Umbilical cord (tissue), 2 donors: ENCODE results near the gene SUOX. TPM values are rescaled to one million over a fixed set of nuclear protein-coding genes. Genes with fewer than 3 reads are reported as not detected.
"Not testable (repeated sequence)": the region's sequence is repeated elsewhere in the genome, so short reads cannot be mapped to it uniquely, and the experiment has no call there.

ENCODE experiments used
- DNase-seq: peaks from one replicate; pipeline ENCODE4 v3.0.0-alpha.2; 2015; ENCODE audit warnings: low spot score
- total RNA-seq: library from RNA; depleted of rRNA; stranded (reverse); fragments of >200 nt; gene quantifications from one replicate; pipeline ENCODE4 v1.2.3, GENCODE V29; 2014; ENCODE audit warnings: low replicate concordance; ENCODE audit not compliant: insufficient read depth

SUOX gene
- total RNA-seq, 1 donor from 2014 or later, result 43.8 TPM

DNA sequence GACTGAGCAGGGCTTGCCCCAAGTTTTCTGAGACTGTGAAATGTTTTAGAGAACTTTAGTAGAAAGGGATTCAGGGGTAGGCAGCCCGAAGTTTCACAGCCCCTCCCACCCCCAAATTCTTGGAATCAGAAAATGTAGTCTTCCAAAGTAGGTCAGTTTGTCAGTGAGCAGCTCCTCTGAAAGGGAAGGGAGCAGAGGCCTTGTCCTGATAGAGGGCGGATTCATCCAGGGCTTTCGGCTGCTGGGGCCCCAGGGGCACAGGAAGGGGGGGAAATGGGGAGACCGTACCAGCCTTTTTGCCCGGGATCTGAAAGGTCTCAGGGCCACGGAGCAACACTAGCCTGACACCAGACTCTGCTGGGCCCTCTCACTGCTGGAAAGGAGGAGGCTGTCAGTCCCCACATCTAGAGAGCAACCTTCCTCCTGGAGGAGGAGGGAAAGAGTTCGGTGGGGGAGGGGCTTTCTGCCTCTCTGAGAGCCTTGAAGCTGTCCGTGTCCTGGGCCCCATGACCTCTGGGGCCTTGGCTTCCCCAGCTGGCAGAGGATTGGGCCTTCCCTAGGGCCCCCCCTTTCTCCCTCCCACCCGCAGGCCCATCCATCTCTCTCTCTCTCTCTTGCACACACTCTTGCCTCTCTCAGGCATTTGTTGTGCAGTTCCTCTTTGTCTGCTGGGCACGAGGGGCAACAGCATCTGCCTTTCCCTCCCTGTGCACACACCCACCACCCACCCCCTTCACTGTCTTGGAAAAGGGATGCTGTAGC is 23.5 kb downstream of the SUOX start, which contains the start of gene IKZF4:
Gene IKZF4 (plus strand): TSS at position 621 of the 762 bp plus-strand sequence. CDS start 451 bp downstream, outside the sequence.
- peak; percentile 97 for DNase-seq

DNA sequence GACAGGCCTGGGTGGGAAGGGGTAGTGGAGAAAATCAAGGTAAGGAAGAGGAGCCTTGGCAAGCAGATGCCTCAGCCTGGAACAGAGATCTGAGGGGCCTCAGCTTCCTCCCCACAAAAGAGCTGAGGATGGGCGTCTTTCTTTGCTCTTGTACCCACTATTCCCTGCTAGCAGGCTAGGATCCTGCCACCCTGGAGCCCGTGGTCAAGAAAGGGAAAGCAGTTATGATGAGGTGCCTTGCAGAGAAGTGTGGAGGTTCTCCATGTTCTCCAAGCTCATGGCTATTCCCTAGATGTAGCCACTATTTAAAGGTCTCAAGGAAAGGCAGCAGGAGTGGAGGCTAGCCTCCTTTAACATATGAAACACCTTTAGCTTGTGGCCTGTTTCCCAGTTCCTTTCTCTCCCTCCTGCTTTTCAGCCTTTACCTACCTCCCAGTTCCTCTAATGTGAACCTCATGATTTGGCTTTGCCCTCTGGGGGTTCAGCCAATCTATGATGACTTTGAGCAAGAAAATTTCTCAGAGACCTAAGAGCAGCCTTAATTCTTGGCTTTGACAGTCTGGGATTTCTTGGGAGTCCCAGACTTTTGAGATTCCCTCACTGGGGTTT is 24.9 kb downstream of the SUOX start:
- DNase-seq, result peak; percentile 30

DNA sequence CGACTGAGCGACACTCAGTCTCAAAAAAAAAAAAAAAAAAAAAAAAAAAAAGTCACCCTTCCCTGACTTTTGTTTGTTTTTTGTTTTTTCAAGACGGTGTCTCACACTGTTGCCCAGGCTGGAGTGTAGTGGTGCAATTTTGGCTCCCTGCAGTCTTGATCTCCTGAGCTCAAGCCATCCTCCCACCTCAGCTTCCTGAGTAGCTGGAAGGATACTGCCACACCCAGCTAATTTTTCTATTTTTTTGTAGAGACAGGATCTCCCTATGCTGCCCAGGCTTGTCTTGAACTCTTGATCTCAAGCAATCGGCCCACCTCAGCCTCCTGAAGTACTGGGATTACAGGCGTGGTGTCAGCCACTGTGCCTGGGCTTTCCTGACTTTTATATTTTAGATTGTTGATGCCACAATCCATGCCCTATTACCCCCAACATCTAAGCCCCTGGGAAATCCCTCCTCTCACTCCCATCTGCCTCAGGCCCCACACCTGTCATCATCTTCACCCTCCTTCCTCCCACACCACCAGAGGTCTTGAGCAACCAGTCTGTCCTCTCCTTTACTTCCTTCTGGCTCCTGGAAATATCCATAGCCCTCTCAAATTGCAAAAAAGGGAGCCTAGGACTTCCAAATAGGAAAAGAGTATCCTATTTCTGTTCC is 31.6 kb downstream of the SUOX start:
- no peak for DNase-seq

DNA sequence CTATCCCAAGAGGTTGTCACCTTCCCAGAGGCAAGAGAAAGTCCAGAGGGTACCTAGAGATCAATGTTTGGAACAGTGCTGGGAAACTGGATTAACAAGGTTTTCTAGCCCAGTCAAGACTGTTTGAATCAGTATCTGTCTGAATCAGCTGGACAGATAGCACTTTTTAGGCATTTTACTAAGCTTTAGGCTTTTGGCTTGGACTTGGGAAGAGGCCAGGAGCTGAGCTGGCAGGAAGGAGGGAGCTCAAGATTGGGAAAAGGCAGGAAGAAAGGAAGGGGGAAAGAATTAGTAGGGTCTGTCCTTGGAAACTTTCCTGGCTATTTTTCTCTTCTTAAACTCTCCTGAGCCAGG is 32.1 kb downstream of the SUOX start:
- peak; percentile 93 for DNase-seq

DNA sequence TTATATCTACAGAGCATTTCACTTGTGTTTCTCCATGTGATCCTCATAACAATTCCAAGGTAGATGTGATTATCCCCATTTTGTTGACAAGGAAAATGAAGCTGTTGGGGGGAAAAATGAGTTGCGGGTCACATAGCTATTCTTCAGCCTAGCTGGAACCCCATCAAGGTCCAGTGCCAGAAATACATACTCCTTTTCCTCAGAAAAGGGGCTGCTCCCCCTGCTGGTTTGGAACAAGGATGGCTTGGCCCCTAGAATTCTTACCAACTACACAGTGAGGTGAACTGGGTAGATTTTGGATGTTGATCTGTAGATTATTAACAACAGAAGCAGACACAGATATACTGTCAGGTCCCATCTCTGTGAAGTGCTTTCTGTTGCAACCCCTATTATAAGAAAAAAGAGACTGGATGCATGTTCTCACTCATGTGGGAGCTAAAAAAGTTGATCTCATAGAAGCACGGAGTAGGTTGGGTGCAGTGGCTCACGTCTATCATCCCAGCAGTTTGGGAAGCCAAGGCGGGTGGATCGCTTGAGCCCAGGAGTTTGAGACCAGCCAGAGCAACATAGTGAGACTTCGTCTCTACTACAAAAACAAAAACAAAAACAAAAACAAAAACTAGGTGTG is 32.7 kb downstream of the SUOX start:
- peak; percentile 73 for DNase-seq

DNA sequence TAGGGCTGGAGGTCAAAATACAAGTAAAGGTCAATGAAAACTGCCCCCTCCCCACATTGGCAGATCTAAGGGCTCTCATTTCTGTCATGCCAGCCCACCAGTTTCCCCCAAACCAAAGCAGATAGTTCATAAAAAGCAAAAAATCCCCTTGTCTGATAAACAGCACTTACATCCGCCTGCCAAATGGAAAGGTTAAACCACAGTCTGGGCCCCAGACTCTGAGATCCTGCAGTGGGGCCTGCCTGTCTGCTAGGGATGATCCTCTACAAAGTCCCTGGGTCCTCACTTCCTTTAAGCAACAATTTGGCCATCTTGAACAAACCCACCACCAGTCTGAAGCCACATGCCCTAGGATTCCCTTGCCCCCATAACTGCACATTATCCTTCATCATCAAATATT is 34.9 kb downstream of the SUOX start:
- no peak for DNase-seq

DNA sequence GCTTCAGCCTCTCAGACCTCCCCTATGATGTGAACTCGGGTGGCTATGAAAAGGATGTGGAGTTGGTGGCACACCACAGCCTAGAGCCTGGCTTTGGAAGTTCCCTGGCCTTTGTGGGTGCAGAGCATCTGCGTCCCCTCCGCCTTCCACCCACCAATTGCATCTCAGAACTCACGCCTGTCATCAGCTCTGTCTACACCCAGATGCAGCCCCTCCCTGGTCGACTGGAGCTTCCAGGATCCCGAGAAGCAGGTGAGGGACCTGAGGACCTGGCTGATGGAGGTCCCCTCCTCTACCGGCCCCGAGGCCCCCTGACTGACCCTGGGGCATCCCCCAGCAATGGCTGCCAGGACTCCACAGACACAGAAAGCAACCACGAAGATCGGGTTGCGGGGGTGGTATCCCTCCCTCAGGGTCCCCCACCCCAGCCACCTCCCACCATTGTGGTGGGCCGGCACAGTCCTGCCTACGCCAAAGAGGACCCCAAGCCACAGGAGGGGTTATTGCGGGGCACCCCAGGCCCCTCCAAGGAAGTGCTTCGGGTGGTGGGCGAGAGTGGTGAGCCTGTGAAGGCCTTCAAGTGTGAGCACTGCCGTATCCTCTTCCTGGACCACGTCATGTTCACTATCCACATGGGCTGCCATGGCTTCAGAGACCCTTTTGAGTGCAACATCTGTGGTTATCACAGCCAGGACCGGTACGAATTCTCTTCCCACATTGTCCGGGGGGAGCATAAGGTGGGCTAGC is 37.7 kb downstream of the SUOX start:
- no peak for DNase-seq

DNA sequence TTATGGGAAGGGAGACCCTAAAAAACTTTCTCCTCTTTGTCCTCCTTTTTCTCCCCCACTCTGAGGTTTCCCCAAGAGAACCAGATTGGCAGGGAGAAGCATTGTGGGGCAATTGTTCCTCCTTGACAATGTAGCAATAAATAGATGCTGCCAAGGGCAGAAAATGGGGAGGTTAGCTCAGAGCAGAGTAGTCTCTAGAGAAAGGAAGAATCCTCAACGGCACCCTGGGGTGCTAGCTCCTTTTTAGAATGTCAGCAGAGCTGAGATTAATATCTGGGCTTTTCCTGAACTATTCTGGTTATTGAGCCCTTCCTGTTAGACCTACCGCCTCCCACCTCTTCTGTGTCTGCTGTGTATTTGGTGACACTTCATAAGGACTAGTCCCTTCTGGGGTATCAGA is 40.1 kb downstream of the SUOX start:
- no peak for DNase-seq

DNA sequence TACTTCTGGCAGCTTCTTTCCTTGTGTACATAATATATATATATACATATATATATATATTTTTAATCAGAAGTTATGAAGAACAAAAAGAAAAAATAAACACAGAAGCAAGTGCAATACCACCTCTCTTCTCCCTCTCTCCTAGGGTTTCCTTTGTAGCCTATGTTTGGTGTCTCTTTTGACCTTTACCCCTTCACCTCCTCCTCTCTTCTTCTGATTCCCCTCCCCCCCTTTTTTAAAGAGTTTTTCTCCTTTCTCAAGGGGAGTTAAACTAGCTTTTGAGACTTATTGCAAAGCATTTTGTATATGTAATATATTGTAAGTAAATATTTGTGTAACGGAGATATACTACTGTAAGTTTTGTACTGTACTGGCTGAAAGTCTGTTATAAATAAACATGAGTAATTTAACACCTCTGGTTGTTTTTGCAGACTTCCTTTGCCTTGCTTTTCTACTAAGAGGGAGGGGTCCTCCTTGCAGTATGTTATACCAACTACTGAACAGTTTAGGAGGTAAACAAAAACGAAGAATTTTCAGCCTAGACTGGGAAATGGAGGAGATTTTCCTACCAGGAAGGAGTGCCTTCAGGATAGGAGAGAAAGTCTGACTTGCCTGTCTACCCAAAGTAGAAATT is 41.1 kb downstream of the SUOX start:
- no peak for DNase-seq

DNA sequence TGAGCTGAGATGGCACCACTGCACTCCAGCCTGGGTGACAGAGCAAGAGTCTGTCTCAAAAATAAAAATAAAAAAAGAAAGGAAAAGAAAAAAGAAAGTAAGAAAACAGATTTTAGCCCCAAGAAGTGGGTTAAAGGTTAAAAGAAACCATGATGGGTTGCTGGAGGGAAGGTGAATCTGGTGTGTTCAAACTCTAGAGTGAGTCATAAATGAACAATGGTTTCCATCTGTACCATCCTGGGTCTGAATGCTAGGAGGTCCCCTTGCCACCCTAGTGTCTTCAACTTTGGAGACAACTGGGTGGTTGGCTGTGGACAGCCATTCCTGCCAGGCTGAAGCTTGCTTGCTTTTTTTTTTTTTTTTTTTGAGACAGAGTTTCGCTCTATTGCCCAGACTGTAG is 43.1 kb downstream of the SUOX start:
- DNase-seq, result no peak

DNA sequence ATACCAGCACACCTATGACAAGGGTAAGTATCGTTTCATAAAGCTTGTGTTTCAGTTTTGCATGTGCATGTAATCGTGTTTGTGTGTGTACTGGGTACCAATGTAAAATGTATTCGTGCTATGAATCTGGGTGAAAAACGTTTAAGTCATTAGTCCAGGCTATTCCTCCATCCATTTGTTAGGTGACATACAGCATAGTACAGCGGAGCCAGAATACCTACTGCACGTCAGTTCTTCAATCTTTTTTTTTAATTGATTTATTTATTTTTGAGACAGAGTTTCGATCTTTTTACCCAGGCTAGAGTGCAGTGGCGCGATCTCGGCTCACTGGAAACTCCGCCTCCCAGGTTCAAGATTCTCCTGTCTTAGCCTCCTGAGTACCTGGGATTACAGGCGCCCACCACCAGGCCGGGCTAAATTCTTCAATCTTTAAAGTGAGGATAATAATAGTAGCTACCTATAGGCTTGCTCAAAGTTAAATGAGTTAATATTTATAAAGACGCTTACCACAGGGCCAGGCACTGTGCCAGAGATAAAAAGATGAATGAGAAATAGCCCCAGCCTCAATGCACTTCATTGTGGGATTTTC is 44.0 kb downstream of the SUOX start:
- no peak for DNase-seq

DNA sequence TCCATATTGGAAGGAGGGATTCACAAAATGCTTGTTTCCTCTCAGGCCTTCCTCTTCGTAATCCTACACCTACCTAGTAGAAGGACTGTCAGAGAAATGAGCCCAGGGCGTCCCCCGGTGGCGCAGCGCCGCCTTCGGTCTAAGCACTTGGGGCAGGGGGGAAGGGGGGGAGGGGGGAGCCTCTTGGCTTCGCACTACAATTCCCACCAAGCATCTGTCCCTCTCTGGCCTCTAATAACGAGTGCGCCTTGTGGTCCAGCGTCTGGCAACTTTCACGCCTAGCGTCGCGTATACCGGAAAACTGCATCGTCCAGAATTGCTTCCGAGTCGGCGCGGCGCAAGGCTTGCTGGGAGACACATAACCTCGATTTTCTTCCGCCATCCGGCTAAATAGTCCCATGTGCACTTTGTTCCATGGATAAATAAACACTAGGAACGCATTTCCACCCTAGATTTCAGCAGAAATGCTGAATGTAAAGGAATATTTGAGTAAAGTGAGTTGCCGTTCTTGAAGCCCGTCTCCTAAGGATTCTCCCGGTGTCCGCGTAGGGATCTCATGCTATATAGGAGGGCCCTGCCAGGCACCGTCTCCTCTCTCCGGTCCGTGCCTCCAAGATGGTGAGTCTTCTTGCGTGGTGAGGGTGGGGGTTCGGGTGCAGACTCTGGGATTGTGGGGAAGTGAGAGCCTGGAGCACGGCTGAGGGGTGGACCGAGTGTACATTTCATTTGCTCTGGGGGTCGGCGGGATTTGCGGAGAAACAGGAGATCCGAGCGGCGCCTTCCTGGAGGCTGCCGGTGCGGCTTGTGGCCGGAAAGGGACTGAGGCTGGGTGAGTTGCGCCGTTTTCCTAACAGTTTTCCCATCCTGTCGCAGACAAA is 44.7 kb downstream of the SUOX start, which contains the start of gene RPS26:
Gene RPS26 (plus strand): TSS at position 367 of the 878 bp plus-strand sequence. CDS start 249 bp downstream, at position 616.
- peak; percentile 100 for DNase-seq

DNA sequence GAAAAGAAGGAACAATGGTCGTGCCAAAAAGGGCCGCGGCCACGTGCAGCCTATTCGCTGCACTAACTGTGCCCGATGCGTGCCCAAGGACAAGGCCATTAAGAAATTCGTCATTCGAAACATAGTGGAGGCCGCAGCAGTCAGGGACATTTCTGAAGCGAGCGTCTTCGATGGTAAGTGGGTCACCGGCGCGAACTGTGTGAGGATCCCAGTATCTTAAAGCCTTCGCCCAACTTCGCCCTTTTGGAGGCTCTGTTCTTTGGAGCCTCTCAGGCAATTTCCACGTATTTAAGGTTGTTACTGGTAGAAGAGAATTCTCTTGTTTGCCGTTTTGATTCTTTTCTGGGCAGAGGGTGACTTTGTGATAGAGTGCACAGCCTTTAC is 45.3 kb downstream of the SUOX start:
- DNase-seq, result not testable (repeated sequence)

DNA sequence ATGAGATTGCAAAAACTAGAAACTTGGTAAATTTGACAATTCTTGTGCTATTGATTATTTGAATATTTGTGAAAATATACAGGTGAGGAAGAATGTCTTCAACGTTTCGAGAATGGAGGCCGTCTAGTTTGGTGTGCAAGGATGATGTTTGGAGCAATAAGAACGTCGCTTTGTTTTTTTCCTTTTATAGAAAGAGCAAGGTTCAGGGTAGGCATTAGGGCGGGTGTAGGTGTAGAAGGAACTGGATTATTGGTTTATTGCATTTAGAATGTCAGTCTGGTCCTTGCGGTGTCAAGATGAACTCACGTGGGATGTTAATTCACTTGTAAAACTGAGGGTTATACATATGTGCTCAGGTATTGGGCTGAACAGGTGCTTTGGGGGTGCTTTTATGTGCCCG is 45.8 kb downstream of the SUOX start:
- no peak for DNase-seq

DNA sequence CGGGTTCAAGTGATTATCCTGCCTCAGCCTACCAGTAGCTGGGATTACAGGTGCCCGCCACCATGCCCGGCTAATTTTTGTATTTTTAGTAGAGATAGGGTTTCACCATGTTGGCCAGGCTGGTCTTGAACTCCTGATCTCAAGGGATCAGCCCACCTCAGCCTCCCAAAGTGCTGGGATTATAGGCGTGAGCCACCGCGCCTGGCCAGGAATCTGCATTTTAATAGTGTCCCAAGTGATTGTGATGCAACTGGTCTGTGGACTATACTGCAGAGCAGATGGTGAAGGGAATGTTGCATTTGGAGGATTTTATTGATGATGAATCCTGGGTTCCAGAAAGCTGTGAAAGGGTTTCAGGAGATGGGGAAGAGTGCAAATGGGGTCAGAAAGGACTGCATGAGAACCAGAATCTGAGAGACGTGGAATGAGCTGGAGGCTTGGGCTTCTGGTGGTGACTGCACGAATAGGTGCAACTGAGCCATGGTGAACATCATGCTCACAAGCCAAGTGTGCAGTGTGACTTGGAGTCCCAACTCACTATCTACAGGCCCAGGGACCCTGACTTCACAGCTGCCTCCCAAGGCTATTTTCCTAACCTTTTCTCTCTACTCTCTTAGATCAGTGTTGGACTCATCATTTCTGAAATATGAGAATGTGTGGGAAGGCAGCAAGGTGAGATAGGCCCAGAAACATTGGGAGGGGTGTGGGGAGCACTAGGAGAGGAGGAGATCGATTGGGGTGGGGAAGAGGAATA is 49.1 kb downstream of the SUOX start:
- DNase-seq, result no peak

DNA sequence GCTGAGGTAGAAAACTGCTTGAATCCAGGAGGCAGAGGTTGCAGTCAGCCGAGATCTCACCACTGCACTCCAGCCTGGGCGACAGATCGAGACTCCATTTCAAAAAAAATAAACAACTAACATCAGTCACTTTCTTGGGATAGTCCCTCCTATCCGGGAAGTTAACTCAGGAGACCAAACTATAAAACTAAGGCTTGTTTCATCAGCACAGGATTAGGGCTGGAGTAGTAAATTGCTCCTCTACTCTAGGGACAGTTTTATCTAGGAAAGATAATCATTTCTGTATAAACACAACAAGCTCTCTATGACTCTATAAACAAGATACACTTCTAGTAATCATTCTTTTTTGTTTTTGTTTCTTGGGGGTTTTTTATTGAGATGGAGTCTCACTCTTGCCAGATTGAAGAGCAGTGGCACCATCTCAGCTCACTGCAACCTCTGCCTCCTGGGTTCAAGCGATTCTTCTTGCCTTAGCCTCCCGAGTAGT is 56.4 kb downstream of the SUOX start:
- no peak for DNase-seq
